T-helper 2 cell treated with Interferon-gamma antibody and Interleukin-4, amounts not matched to agents 5 μg/mL and 100 μg/mL, for 36 hours (primary cell): ENCODE measurements around the gene TEX30.
A peak's percentile ranks its signal among the peaks of the same experiment; 100 is the strongest.

Experiments
- DNase-seq: peaks from one replicate; pipeline ENCODE4 v3.0.0; 2021; ENCODE audit warnings: low spot score
- H3K27ac Mint-ChIP-seq: one replicate; pipeline ENCODE4 v1.8.0; 2021; ENCODE audit warnings: mild to moderate bottlenecking, mixed read lengths
- H3K27me3 Mint-ChIP-seq: one replicate; pipeline ENCODE4 v1.8.0; 2021; ENCODE audit warnings: low read depth, mixed read lengths
- H3K36me3 Mint-ChIP-seq: one replicate; pipeline ENCODE4 v1.8.0; 2021; ENCODE audit warnings: low read depth, mixed read lengths
- H3K4me1 Mint-ChIP-seq: one replicate; pipeline ENCODE4 v1.8.0; 2021; ENCODE audit warnings: low read depth, mixed read lengths
- H3K4me3 Mint-ChIP-seq: one replicate; pipeline ENCODE4 v1.8.0; 2022; ENCODE audit warnings: mild to moderate bottlenecking, moderate library complexity, mixed read lengths
- H3K9me3 Mint-ChIP-seq: one replicate; pipeline ENCODE4 v1.8.0; 2021; ENCODE audit warnings: mixed read lengths

The TEX30 gene

GRCh38 chr13:102773441-102774213 lies at the start of gene TEX30:
Gene TEX30 (minus strand): TSS chr13:102773786. CDS start chr13:102770026, 3,760 bp downstream.
- peak; percentile 92 for DNase-seq
- Mint-ChIP-seq H3K4me3 (peak within 1 kb of the TSS; percentile 94), H3K4me1 (peaks cover 55% of the 10 kb centered on the region), H3K27ac (peak within 1 kb of the TSS; percentile 93), H3K36me3 (peaks cover 31% of the 10 kb centered on the region), H3K27me3 (no peaks in the 10 kb centered on the region), H3K9me3 (peaks cover 5% of the 10 kb centered on the region)

DNA sequence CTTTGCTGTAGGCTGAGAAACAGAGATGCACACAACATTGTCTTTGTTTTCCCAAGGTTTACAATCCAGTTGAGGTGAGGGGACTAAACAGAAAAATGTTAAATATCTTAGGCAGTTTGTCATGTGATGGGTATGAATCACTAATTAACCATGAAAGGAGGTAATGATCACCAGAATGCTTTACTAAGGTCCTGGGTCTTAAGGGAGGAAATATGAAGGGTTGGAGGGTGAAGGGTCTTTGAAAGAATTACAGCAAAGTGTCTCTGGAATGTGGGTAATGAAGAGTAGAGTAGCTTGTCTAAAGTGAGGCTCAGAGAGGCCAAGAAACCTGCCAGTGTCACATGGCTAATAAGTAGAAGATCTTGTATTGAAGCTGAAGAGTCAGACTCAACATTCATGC lies 44.3 kb upstream of the TEX30 start:
- H3K36me3 Mint-ChIP-seq = peaks cover 46% of the 10 kb centered on the region
- no peak overlapping the region for H3K27ac Mint-ChIP-seq
- DNase-seq = no peak
- no peaks in the 10 kb centered on the region for H3K27me3 Mint-ChIP-seq
- H3K9me3 Mint-ChIP-seq = no peaks in the 10 kb centered on the region
- H3K4me1 Mint-ChIP-seq = peaks cover 11% of the 10 kb centered on the region
- no peak overlapping the region for H3K4me3 Mint-ChIP-seq

- Mint-ChIP-seq H3K27me3 (no peaks in the 10 kb centered on the region), H3K4me3 (no peak overlapping the region), H3K4me1 (peaks cover 18% of the 10 kb centered on the region), H3K27ac (no peak overlapping the region), H3K36me3 (peaks cover 40% of the 10 kb centered on the region), H3K9me3 (peaks cover under 1% of the 10 kb centered on the region)
- DNase-seq = no peak
Measured at GRCh38 chr13:102817241-102817640, 43.7 kb upstream of the TEX30 start.

DNA sequence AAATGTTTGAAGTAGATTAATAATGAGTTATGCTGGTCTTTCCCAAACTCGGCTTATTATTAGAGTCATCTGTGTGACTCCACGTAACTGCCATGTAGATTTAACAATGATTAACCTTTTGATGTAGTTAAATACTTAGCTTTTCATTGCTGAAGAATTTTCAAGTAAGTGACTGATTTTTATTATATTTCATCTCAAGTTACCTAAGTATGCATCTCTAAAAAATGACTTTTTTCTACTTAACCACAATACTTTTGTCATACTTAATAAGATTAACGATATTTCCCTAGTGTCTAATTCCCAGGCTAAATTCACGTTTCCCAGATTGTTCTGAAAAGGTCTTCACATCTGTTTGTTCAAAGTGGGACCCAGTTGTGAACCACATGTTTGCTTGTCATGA lies 43.1 kb upstream of the TEX30 start:
- H3K27me3 Mint-ChIP-seq = no peaks in the 10 kb centered on the region
- peaks cover 5% of the 10 kb centered on the region for H3K9me3 Mint-ChIP-seq
- H3K4me3 Mint-ChIP-seq = no peak overlapping the region

GRCh38 chr13:102815788-102816187 lies 42.2 kb upstream of the TEX30 start:
- Mint-ChIP-seq H3K27me3 (no peaks in the 10 kb centered on the region), H3K36me3 (peaks cover 45% of the 10 kb centered on the region)

More for the DNA sequence above, 43.1 kb upstream of the TEX30 start:
- Mint-ChIP-seq H3K36me3 (peaks cover 40% of the 10 kb centered on the region), H3K4me1 (peaks cover 23% of the 10 kb centered on the region), H3K27ac (no peak overlapping the region)
- no peak for DNase-seq

DNA sequence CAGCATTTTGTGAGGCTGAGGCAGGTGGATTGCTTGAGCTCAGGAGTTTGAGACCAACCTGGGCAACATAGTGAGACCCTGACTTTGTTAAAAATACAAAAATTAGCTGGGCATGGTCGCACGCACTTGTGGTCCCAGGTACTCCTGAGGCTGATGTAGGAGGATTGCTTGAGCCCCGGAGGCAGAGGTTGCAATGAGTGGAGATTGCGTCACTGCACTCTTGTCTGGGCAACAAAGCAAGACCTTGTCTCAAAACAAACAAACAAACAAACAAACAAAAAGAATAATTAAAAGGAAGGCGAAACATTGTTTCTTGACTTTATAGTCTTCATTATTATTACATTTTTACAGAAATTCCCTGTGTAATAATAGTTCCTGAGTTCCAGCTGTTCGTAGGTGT lies 41.2 kb upstream of the TEX30 start:
- no peak overlapping the region for H3K27ac Mint-ChIP-seq

More at GRCh38 chr13:102815788-102816187, 42.2 kb upstream of the TEX30 start:
- H3K4me1 Mint-ChIP-seq = peaks cover 23% of the 10 kb centered on the region
- no peak for DNase-seq
- peaks cover 6% of the 10 kb centered on the region for H3K9me3 Mint-ChIP-seq
- H3K4me3 Mint-ChIP-seq = no peak overlapping the region
- H3K27ac Mint-ChIP-seq = no peak overlapping the region

GRCh38 chr13:102814025-102814607 lies 40.5 kb upstream of the TEX30 start:
- peaks cover 45% of the 10 kb centered on the region for H3K36me3 Mint-ChIP-seq
- H3K27me3 Mint-ChIP-seq = no peaks in the 10 kb centered on the region
- no peak for DNase-seq
- H3K9me3 Mint-ChIP-seq = peaks cover 9% of the 10 kb centered on the region
- peak overlapping the region; percentile 49 for H3K27ac Mint-ChIP-seq
- H3K4me3 Mint-ChIP-seq = peak overlapping the region; percentile 16
- peaks cover 23% of the 10 kb centered on the region for H3K4me1 Mint-ChIP-seq

More for the DNA sequence above, 41.2 kb upstream of the TEX30 start:
- H3K36me3 Mint-ChIP-seq = peaks cover 50% of the 10 kb centered on the region
- no peak overlapping the region for H3K4me3 Mint-ChIP-seq
- no peaks in the 10 kb centered on the region for H3K27me3 Mint-ChIP-seq
- no peak for DNase-seq
- peaks cover 9% of the 10 kb centered on the region for H3K9me3 Mint-ChIP-seq
- H3K4me1 Mint-ChIP-seq = peaks cover 23% of the 10 kb centered on the region

- Mint-ChIP-seq H3K9me3 (peaks cover 9% of the 10 kb centered on the region), H3K36me3 (peaks cover 43% of the 10 kb centered on the region), H3K27ac (no peak overlapping the region), H3K27me3 (no peaks in the 10 kb centered on the region), H3K4me3 (no peak overlapping the region), H3K4me1 (peaks cover 25% of the 10 kb centered on the region)
- DNase-seq = no peak
Measured at GRCh38 chr13:102812611-102813287, 39.2 kb upstream of the TEX30 start.

DNA sequence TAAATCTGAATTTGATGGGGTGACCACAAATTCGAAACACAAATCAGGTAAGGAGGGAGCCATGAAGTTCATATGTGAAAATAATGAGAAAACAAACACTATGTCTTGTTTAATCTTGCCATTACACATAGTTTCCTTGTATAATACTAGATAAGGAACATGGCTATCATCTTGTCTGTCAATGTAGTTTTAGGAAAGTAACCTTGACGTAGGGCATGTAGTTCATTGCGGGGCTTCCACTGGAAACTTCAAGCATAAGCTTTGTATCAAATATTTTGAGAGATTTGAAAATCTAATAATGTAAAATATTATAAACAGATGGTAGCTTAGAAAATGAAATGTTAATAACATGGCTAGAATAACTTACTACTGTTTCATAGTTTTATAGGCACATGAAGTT lies 34.1 kb upstream of the TEX30 start:
- H3K27me3 Mint-ChIP-seq = no peaks in the 10 kb centered on the region
- H3K4me3 Mint-ChIP-seq = no peak overlapping the region
- no peak overlapping the region for H3K27ac Mint-ChIP-seq
- DNase-seq = no peak
- H3K9me3 Mint-ChIP-seq = peaks cover 9% of the 10 kb centered on the region
- H3K36me3 Mint-ChIP-seq = peaks cover 43% of the 10 kb centered on the region
- H3K4me1 Mint-ChIP-seq = peaks cover 23% of the 10 kb centered on the region

DNA sequence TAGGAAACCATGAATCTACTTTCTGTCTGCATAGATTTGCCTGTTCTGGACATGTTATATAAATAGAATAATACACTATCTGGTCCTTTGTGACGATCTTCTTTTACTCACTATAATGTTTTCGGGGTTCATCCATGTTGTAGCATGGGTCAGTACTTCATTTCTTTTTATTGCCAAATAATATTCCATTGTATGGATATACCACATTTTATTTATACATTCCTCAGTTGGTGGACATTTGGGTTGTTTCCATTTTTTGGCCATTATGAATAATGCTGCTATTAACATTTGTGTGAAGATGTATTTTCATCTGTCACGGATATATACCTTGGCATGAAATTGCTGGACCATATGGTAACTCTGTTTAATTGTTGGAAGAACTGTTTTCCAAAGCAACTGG lies 32.1 kb upstream of the TEX30 start:
- Mint-ChIP-seq H3K4me3 (no peak overlapping the region), H3K9me3 (peaks cover 3% of the 10 kb centered on the region), H3K36me3 (peaks cover 29% of the 10 kb centered on the region), H3K4me1 (peaks cover 30% of the 10 kb centered on the region), H3K27ac (no peak overlapping the region), H3K27me3 (no peaks in the 10 kb centered on the region)
- DNase-seq = no peak

- H3K27me3 Mint-ChIP-seq = no peaks in the 10 kb centered on the region
- peak; percentile 87 for DNase-seq
- peak overlapping the region; percentile 89 for H3K27ac Mint-ChIP-seq
- H3K4me1 Mint-ChIP-seq = peaks cover 39% of the 10 kb centered on the region
- H3K9me3 Mint-ChIP-seq = no peaks in the 10 kb centered on the region
- peaks cover 11% of the 10 kb centered on the region for H3K36me3 Mint-ChIP-seq
- peak overlapping the region; percentile 92 for H3K4me3 Mint-ChIP-seq
Measured at GRCh38 chr13:102800145-102801041, 26.8 kb upstream of the TEX30 start.

- Mint-ChIP-seq H3K27me3 (no peaks in the 10 kb centered on the region), H3K36me3 (peaks cover 8% of the 10 kb centered on the region), H3K27ac (peak overlapping the region; percentile 91), H3K4me3 (peak overlapping the region; percentile 92), H3K4me1 (peaks cover 39% of the 10 kb centered on the region), H3K9me3 (no peaks in the 10 kb centered on the region)
- DNase-seq = peak; percentile 14
Measured at GRCh38 chr13:102799426-102800144, 26.0 kb upstream of the TEX30 start.
